GM19351 (cell line): ENCODE data around the gene TBC1D8.

Source experiments
- ATAC-seq: cut with Tn5 transposase; IDR thresholded peaks from one replicate; pipeline ENCODE4 v1.9.1; 2021; ENCODE audit warnings: mild to moderate bottlenecking, moderate library complexity; ENCODE audit not compliant: unreplicated experiment

The TBC1D8 gene

DNA sequence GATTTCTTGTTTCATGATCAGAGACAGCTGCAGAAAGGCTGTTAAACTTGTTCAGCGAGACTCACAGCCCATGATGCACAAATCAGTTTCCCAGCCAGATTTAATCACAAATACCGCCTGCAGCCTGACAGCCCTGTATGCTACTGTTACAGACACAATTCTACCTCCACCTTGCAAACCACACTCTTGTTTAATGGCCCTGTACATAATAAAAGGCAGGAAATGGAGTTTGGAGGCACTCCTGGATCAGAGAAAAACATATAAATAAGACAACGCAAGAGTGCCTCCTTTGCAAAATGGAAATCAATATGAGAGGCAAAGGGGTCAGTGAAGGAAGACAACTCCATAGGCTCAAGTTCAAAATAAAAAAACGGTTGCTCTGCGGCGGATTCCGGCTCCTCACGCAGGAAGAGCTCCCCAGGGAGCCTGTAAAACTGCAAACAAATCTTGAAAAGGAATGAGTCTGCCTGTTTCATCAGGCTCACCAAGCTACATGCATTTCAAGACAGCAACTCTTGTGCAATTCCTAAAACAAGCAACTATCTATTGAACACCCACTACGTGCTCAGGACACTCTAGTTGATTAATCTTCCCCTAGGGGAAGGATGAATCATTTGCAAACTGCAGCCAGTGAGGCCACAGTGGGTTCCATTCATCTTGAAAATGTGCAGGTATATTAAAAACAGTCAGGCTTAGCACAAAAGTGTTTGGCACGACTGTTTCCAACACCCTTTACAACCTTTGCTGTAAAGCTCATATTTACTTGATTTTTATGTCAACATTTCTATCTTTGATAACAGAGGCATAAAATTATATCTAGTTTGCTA lies 37.5 kb downstream of the TBC1D8 start:
- ATAC-seq: no peak

DNA sequence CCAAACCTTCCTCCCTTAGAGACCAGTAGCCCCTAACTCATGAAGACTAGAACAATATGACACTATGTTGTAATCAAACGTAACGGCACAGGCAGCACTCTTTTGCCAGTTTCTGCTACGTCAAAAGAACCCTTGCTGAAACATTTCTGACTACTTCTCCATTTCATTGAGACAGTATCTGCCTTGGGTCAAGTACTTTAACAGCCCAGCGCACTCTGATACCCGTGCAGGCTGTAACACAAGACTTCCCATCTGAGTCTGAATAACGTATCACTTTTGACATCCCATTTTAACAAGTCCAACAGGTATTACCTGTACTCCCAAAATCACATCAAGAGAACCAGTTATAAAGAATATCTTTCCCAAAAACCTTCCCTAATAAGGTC lies 38.4 kb downstream of the TBC1D8 start:
- ATAC-seq: no peak

DNA sequence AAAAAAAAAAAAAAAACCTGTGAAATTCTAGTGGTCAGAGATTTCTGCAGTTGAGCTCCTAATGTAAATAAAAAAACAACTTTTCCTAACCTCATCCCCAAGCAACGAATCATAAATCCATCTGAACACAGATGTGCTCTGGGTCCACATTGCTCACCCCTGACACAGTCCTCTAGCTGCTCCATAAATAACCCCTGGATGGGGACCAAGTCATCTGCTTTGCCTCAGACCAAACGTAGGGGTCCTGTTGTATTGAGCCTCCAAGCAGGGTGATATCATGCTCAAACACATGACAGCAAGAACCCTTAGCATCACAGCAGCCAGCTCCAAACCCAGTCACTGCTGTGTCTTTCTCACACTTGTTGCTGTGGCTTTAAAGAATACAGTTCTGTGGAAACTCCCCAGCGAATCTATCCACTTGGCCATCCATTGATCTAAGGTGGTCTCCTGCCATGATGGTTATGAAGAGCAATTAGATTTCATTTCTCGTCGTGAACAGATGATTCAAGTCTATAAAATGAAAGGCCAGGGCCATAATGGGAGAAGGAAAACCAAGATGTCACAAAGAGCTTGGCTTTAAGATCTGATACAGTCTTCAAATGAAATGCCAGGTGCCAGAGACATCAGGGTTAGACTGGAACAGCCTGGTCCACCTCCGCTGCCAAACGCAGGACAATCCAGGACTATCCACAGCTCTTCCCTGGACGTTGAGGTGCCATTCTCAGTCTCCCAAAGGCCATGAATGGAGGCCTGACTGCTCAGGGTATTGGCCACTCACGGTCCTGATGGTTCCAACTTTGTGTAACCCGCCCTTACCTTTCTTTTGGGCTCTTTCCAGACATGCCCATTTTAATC lies 39.0 kb downstream of the TBC1D8 start:
- no peak for ATAC-seq

DNA sequence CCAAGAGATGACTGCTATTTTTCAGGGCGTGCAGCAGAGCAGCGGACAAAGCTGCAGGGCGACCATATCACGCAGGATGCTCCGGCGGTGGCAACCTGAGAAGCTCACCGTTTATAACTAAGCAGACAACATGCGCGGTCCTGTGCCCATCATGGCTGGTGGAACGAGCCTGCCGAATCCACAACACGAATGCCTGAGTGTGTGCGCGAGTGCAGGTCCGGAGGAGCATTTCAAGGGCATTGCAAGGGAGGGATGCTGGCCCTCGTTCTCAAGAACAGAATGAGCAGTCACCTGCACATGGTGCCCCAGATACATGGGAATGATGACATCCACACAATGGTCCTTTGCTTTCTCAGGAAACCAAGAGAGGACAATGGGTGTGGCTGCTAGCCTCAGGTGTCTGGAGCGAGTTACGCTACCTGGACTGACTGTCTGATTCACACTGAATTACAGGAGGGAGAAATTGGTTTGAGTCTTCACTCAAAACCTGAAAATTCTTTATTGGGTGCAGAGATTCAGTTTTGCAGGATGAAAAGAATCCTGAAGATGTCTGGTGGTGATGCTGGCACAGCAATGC lies 39.8 kb downstream of the TBC1D8 start:
- no peak for ATAC-seq

DNA sequence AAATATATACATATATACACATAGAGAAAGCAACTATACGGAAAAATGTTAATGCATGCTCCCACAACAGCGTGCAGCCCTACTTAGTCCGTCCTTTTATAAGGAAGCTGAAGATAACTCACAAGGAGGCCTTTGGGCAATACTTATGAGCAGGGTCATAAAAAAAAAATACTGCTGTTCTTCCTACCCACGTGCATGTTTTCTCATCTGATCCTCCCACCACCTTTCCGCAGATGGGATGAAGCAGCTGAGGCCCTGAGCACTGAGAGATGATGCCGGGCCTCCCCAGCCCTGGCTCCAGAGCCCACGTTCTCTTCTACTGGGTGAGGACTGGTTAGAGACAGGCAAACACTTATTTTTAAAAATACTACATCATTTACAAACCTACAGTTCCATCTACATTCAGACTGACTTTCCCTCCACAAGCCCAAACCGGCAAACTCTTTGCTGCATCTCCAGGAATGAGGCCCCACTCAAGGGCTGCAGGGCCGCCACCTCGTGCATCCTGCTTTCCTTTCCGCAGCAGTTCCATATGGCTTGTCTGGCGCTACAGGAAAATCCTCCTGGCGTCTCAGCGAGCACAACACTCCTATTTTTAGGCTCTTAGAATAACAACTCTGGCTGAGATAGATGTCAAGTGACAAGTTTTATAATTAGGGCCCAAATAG lies 41.6 kb downstream of the TBC1D8 start:
- ATAC-seq: no peak

DNA sequence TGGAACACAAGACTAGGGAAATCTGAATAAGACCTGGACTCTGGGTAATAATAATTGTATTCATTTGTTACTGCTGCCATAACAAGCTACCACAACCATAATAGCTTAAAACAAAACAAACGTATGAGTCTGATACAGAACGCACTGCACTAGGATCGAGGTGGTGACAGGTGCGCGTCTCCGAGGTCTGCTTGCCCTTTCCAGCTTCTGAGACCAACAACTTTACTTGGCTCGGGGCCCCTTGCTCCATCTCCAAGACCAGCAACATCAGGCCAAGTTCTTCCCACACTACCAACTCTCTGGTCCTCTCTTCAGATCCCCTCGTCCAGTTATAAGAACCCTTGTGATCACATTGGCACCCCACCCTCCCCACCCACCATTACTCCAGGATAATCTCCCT lies 42.8 kb downstream of the TBC1D8 start:
- no peak for ATAC-seq

DNA sequence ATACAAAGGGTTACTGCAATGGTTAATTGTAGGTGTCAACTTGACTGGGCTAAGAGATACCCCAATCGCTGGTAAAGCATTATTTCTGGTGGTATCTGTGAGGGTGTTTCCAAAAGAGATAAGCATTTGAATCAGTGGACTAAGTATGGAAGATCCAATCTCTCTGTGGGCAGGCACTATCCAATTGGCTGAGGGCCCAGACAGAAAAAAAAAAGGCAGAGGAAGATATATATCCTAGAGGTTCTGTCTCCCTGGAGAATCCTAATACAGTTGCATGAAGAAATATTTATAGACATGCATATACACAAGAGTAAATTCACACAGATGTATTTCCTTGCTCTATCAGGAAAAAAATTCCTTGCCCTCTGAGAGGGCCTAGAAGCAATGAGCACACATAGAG lies 43.9 kb downstream of the TBC1D8 start:
- ATAC-seq: no peak

DNA sequence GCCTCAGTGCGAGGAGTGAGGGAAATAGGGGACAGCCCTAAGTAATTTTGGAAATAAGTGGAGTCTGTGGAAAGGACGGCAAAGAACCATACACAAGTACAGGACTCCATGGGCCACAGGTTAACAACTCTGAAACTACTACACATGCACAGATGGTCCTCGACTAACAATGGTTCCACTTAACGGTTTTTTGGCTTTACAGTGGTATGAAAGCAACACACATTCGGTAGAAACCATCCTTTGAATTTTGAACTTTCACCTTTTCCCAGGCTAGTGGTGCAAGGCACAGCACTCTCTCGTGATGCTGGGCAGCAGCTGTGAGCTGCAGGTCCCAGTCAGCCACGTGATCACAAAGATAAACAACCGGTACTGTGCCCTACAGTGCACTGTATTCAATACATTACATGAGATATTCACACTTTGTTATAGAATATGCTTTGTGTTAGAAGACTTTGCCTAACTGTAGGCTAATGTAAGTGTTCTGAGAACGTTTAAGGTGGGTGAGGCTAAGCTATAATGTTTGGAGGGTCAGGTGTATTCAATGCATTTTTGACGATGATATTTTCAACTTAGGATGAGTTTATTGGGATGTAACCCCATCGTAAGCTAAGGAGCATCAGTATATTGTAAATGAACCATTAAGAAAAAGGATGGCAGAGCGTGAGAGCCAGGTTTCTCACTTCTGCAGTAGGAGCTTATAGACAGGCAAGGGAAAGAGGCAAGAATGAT lies 44.6 kb downstream of the TBC1D8 start:
- no peak for ATAC-seq

DNA sequence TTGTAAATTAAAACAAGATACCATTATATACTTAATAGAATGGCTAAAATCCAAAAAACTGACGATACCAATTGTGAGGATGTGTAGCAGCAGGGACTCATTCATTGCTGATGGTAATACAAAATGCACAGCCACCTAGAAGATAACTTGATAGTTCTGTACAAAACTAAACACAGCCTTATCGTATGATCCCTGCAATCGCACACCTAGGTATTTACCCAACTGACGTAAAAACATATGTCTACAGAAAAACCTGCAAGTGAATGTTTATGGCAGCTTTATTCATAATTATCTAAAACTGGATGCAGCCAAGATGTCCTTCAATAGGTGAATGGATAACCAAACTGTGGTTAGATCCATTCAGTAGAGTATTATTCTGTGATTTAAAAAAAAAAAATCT lies 45.5 kb downstream of the TBC1D8 start:
- no peak for ATAC-seq

DNA sequence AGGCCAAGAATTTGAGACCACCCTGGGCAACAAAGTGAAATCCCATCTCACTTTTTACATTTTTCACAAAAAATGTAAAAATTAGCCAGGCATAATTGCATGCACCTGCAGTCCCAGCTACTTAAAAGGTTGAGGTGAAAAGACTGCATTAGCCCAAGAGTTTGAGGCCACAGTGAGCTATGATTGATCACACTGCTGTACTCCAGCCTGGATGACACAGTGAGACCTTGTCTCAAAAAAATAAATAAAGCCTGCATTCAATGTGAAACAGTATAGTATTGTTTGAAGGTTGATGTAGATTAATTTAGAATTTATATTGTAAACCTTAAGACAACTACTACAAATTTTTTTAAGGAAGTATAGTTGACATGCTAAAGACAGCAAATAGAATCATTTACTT lies 53.5 kb downstream of the TBC1D8 start:
- ATAC-seq: no peak

DNA sequence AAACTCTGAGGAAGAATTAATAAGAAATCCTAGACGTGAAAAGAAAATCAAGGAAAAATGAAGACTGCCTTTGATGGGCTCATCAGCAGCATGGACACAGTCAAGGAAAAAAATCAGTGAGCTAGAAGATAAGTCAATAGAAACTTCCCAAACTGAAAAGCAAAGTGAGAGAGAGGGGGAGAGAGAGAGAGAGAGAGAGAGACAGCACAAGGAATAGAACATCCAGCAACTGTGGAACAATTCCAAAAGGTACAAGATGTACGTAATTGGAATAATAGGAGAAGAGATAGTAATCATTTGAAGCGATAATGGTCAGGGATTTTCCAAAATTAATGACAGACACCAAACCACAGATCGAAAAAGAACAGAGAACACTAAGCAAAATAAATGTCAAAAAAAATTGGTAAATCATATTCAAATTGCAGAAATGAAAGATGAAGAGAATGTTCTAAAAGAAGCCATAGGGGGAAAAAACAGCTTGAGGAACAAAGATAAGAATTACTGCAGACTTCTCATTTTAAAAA lies 54.5 kb downstream of the TBC1D8 start:
- ATAC-seq: no peak

DNA sequence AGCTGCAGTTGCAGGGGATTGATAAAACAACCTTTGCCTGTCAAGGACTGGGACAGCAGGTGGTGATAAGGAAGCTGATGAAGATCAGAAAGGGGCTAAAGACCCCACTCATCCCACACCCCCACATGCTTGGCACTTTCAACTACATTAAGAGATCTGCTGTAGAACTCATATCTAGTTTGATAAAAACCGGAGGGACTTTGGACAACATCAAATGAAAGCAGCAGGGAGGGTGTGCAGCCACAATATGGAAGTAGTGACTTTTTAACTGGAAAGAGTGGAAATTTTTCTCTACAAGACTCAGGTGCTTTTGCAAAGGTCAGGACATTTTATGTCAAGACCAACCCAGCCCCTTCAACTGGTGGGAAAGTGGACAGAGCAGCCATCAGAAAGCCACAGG lies 56.8 kb downstream of the TBC1D8 start:
- no peak for ATAC-seq

DNA sequence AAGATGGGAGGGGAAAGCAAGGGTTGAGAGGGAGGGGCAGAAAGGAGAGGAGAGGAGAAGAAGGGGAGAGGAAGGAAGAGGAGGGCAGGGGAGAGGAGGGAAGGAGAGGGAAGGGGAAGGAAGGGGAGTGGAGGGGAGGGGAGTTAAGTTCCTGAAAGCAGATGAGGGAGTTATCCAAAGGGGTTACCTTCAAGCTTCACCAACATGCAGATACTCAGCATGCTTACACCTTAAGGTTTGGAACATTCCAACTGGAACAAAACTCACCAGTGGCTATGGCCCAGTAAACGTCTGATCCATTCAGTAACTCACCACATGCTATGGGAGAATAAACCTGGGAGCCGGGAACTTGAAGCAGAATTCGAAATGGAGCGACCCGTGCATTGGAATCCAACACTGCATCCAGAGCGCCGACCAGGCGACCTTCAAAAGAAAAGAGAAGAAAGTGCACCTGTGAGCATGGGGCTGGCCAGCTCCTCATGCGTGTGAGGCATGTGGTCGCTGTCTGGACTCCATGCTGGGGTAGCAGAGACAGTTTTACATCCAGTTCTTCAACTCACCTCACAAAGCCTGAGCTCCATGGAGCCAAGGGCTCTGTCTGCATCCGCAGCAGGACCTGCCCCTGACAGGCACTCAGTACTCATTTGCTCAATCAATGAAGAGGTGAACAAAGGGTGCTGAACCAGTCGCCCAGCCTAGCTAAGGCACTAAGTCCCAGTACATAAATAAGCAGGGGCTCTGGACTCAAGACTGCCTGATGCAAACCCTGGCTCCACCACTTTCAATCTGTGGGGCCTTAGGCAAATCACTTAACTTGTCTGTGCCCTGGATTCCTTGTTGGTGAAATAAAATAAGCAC lies 61.0 kb downstream of the TBC1D8 start:
- no peak for ATAC-seq

DNA sequence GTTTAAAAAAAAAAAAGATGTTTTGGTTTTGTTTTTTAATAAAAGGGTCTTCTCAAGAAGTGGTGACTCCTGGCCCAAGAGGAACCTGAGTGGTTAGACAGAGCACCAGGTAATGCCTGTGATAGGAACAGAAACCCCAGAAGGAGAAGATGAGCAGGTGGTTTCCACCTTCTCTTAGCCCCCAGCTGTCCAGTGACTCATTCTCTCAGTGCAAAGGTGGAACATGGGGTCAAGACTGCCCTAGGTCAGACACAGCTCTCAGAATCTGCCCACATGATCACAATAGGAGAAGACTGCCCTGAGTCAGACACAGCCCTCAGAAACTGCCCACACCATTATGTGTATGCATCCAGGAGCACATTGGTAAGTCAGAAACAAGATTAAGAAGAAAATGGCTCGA lies 61.8 kb downstream of the TBC1D8 start:
- peak; percentile 95 for ATAC-seq

DNA sequence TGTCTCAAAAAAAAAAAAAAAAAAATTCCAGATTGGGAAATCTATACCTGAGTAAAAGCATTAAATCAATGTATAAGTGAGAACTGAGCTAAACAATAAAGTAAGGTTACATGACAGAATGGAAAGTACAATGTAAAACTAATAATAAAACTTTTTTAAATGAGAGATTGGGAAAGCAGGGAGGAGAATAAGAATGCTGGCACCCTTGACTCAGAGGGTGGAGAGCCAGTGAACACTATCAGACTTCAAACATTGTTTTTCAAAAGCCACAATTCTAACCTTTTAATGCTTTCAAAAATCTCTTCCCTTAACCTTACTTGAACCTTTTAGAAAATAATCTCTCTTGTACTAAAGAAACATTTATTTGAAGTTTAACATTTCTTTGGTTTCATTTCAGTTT lies 63.5 kb downstream of the TBC1D8 start:
- no peak for ATAC-seq

DNA sequence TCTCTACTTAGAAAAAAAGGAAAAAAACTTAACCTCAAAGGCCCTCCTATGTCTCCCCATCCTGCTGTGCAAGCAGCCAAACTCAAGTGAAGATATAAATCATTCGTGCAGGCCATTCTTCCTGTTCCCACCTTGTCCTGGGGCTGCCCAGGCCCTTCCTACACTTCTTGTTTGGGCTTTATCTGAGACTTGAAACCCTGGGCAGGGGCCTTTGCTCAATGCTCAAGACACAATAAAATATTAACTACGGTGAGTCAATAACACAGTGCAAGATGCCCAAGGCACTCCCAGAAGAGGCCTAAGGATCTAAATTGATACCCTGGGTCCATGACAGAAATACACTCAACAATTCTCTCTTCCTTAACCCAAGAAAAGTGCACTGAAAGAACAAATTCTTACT lies 67.6 kb downstream of the TBC1D8 start:
- no peak for ATAC-seq

DNA sequence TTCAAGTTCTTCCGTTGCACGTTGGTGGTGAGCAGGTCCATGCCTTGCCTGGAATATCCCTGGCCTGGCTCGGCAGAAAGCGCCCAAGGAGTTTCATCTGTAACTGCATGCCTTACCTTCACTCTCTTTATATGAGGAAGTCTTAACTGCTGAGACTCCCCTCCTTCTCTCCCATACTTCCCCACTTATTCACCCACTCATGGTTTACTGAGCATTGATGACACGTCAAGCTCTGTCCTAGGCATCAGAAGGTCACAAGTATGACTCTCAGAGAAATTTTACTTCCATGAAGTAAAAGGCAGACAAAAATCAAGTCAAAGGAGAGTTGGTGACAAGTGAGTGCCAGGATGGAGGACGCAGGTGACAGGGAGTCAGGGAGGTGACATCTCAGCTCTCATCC lies 68.2 kb downstream of the TBC1D8 start:
- no peak for ATAC-seq

DNA sequence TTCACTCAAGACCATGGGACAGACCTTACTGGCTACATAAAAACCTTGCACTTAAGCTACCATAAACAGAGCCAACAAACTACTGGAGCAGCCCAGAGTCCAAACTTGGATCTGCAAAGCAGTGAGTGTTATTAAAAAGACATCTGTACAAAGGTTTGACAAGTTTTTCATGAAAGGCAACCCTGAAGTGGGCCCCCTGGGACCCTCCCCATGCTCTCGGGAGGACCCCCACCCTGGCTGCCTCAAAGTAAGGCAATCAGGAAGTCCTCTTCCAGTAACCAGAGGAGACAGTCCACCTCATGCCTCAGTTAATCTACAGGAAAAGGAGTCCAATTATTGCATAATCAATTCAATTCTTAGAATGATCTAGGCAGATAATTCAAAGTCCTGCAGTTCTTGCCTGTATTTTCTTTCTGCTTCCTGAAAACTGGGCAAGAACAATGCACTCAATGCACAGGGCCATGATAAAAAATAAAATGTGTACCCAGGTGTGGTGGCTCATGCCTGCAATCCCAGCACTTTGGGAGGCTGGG lies 69.7 kb downstream of the TBC1D8 start:
- no peak for ATAC-seq
